A549 treated with CpdA at 1 μM for 4 hours (cell line): Measurements from ENCODE around the gene KAT7. TPM values are rescaled to one million over a fixed set of nuclear protein-coding genes. Genes with fewer than 3 reads are reported as not detected.

Experiments used
- total RNA-seq: library from RNA; stranded (reverse); fragments of 200-300 nt; extraction: Qiagen RNA extraction; gene quantifications from 5 replicates; pipeline ENCODE4 v1.2.3, GENCODE V29; 2022; ENCODE audit warnings: low read depth

Gene KAT7
- 28.4 to 32.8 TPM (median 29.6 TPM) in 5 replicates for total RNA-seq

DNA sequence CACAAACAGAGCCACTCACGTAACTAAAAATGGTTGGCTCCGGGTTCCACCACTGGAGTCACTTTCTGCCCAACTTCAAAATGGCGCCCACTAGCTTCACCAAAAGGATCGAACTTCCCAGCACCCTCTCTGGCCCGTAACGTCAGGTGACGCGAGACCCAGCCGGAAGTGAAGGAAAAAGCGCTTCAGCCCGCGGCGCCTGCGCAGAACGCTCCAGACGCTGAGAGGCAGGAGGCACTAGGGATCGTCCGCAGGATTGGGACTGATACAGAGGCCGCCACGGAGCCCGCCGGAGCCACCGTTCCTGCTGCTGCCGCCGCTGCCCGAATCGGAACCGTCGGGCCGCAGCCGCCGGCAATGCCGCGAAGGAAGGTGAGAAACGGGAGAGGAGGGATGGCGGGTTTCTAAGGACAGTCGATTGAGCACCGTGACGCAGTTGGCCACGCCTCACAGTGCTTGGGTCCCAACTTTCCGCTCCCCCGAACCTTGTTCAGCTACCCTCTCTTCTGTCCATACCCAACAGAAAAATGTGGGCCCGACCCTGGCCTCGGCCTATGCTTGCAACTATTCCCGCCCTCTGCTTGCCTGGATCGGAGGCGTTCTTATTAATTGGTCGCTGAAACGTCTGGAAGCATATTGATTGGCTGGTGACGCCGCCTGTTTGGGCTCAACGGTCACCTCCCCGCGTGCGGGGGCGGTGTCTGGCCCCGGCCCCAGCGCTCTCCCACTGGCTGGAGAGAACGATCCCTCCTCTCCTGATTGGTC, at the start of gene KAT7:
Gene KAT7 (plus strand): TSS at position 204 of the 765 bp plus-strand sequence. CDS start 154 bp downstream, at position 358.

DNA sequence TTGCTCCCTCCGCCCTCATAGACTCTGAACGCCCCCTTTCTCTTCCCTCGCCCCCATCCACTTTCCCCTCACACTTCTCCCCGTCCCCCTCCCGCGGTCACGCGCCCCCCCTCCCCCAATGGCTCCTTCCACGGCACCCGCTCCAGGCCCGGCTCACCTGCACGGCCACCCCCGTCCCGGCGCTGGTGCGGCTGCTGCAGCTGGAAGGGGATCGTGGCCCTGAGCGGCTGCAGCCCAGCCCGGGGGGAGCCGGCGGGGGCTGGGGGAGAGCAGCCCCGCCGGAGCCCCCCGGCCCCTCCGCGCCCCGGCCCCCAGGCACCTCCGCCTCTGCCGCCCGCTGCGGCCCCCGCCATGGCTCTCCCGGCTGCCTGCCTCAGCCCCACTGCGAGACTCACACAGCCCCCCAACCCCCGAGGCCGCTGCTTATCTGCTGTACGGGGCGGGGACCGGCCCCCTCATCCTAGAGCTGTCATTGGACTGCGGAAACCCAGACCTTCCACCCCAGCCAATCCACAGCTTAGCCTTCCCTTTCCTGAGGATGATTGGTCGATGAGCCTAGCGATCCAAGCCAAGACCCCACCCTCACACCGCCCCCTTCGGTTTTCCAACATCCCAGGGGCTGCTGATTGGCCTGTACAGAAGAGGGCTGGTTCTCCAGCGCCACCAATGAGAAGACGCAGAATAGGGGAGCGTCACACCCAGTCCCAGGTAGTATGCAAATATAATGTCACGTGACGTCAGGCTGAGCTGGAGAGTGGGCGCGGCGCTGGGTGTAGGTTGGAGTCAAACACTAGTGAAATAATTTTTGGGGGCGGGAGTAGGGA, 24.5 kb upstream of the KAT7 start, which contains the start of gene FAM117A:
Gene FAM117A (minus strand): TSS at position 397 of the 824 bp plus-strand sequence. CDS start 44 bp downstream, at position 353.

DNA sequence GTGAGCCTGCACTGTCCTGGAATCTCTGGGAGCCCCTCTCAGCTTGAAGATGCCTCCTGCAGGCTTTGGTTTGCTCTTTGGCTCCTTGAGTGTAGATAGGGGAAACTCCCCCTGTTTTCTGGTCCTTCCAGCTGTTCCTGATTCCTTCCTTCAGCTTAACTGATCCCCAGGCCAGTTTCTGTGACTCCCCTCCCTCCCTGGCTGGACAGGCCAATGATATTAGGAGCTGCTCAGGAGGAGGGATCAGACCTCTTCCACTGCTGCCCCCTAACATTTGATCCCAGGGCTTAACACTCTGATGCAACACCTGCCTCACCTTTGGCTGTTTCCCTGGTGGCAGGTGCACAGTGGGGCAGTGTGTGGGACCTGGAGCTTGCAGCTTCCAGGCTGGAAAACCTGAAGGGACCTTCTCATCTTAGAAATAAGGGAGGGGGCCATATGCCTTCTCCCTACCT, 59.6 kb downstream of the KAT7 start, which contains the start of gene TAC4:
Gene TAC4 (minus strand): TSS at position 51 of the 455 bp plus-strand sequence. CDS start 52 bp downstream, outside the sequence.

Other genes with a start within 250 kb of the KAT7 start
- 0.14 to 0.26 TPM (median 0.19 TPM) in 5 replicates for gene NXPH3, start 212.8 kb upstream of the KAT7 start, total RNA-seq
- gene SPOP, start 110.6 kb upstream of the KAT7 start, total RNA-seq = 38.1 to 44.1 TPM (median 40.3 TPM) in 5 replicates
- 82.4 to 108 TPM (median 99.5 TPM) in 5 replicates for gene SLC35B1, start 80.7 kb upstream of the KAT7 start, total RNA-seq
- 0.94 to 1.4 TPM (median 1.0 TPM) in 5 replicates for gene FAM117A, start 24.6 kb upstream of the KAT7 start, total RNA-seq
- not detected in 5 replicates for gene TAC4, start 59.4 kb downstream of the KAT7 start, total RNA-seq
- 1.4 to 3.2 TPM (median 2.6 TPM) in 5 replicates for gene DLX4, start 180.5 kb downstream of the KAT7 start, total RNA-seq
- gene DLX3, start 206.5 kb downstream of the KAT7 start, total RNA-seq = 0.14 to 0.23 TPM (median 0.19 TPM) in 5 replicates